Choroid plexus epithelial cell (primary cell): ENCODE results near the gene DENND2A.

Experiments used
- DNase-seq: peaks from one replicate; pipeline ENCODE4 v3.0.0-alpha.2; 2010; ENCODE audit warnings: low read depth
- H3K4me3 ChIP-seq: 2 replicates; pipeline ENCODE4 v1.5.1; 2011; ENCODE audit warnings: low read depth, mild to moderate bottlenecking, control low read depth, low read length, moderate library complexity
- CTCF ChIP-seq: conservative IDR thresholded peaks from 2 replicates; pipeline ENCODE4 v1.5.1; 2011; ENCODE audit warnings: low read depth, mild to moderate bottlenecking, control low read depth, inconsistent platforms, low read length, moderate library complexity

DENND2A gene

GRCh38 chr7:140484951-140485499 is 155.6 kb downstream of the DENND2A start:
- no peak for TF ChIP-seq CTCF
- DNase-seq = no peak
- no peak overlapping the region for H3K4me3 ChIP-seq

- H3K4me3 ChIP-seq = no peak overlapping the region
- DNase-seq = no peak
- no peak for TF ChIP-seq CTCF
Observed at GRCh38 chr7:140484479-140484878, 156.1 kb downstream of the DENND2A start.

- peak overlapping the region; percentile 86 for H3K4me3 ChIP-seq
- DNase-seq = no peak
- TF ChIP-seq CTCF = no peak
Observed at GRCh38 chr7:140479739-140480084, 160.9 kb downstream of the DENND2A start.

GRCh38 chr7:140479062-140479738 is 161.4 kb downstream of the DENND2A start, which contains the start of gene MKRN1:
Gene MKRN1, minus strand, starts transcription at chr7:140479505. Its CDS starts 161 bp downstream, at chr7:140479344.
- DNase-seq = peak; percentile 92
- TF ChIP-seq CTCF = no peak
- peak within 1 kb of the TSS; percentile 86 for H3K4me3 ChIP-seq

- no peak for TF ChIP-seq CTCF
- H3K4me3 ChIP-seq = peak overlapping the region; percentile 86
- DNase-seq = peak; percentile 52
Observed at GRCh38 chr7:140478246-140479061, 162.2 kb downstream of the DENND2A start.

GRCh38 chr7:140476698-140477261 is 163.8 kb downstream of the DENND2A start:
- no peak for DNase-seq
- no peak for TF ChIP-seq CTCF
- H3K4me3 ChIP-seq = no peak overlapping the region
